Measurements from ENCODE around the gene TMC2. TPM values are rescaled to one million over a fixed set of nuclear protein-coding genes. Genes with fewer than 3 reads are reported as not detected.

The TMC2 gene
- total RNA-seq, 1 donor from 2014 or later = not detected

- no peak for TF ChIP-seq CTCF (conservative IDR thresholded peaks at IDR 0.05)
- no peaks in the 10 kb centered on the region for H3K9me3 Mint-ChIP-seq
- H3K27ac Mint-ChIP-seq (ENCODE audit: unreplicated experiment) = no peak overlapping the region
- H3K36me3 Mint-ChIP-seq (ENCODE audit: low read depth) = no peaks in the 10 kb centered on the region
- DNase-seq (ENCODE audit: low read depth, low spot score) = no peak
- no peak overlapping the region for H3K4me3 Mint-ChIP-seq
- H3K4me1 Mint-ChIP-seq = peaks cover 14% of the 10 kb centered on the region
- H3K27me3 Mint-ChIP-seq (ENCODE audit: low read depth) = peaks cover 92% of the 10 kb centered on the region
Observed at GRCh38 chr20:2558581-2559278, 22.4 kb downstream of the TMC2 start.

- no peak overlapping the region for H3K4me3 Mint-ChIP-seq
- peaks cover 88% of the 10 kb centered on the region for H3K27me3 Mint-ChIP-seq (ENCODE audit: low read depth)
Observed at GRCh38 chr20:2559279-2559626, 22.9 kb downstream of the TMC2 start.

GRCh38 chr20:2559651-2560050 lies 23.3 kb downstream of the TMC2 start:
- Mint-ChIP-seq H3K4me3 (no peak overlapping the region), H3K4me1 (peaks cover 14% of the 10 kb centered on the region), H3K27me3 (ENCODE audit: low read depth) (peaks cover 88% of the 10 kb centered on the region), H3K36me3 (ENCODE audit: low read depth) (no peaks in the 10 kb centered on the region), H3K27ac (ENCODE audit: unreplicated experiment) (no peak overlapping the region), H3K9me3 (no peaks in the 10 kb centered on the region)
- no peak for TF ChIP-seq CTCF (conservative IDR thresholded peaks at IDR 0.05)
- DNase-seq (ENCODE audit: low read depth, low spot score) = no peak

More at GRCh38 chr20:2559279-2559626, 22.9 kb downstream of the TMC2 start:
- Mint-ChIP-seq H3K27ac (ENCODE audit: unreplicated experiment) (no peak overlapping the region), H3K9me3 (no peaks in the 10 kb centered on the region), H3K36me3 (ENCODE audit: low read depth) (no peaks in the 10 kb centered on the region), H3K4me1 (peaks cover 14% of the 10 kb centered on the region)
- no peak for DNase-seq (ENCODE audit: low read depth, low spot score)
- no peak for TF ChIP-seq CTCF (conservative IDR thresholded peaks at IDR 0.05)

GRCh38 chr20:2563116-2563515 lies 26.7 kb downstream of the TMC2 start:
- Mint-ChIP-seq H3K27me3 (ENCODE audit: low read depth) (peaks cover 89% of the 10 kb centered on the region), H3K4me3 (no peak overlapping the region), H3K36me3 (ENCODE audit: low read depth) (no peaks in the 10 kb centered on the region), H3K9me3 (no peaks in the 10 kb centered on the region), H3K27ac (ENCODE audit: unreplicated experiment) (no peak overlapping the region), H3K4me1 (peaks cover 10% of the 10 kb centered on the region)
- DNase-seq (ENCODE audit: low read depth, low spot score) = no peak
- no peak for TF ChIP-seq CTCF (conservative IDR thresholded peaks at IDR 0.05)

- TF ChIP-seq CTCF (conservative IDR thresholded peaks at IDR 0.05) = no peak
- Mint-ChIP-seq H3K9me3 (no peaks in the 10 kb centered on the region), H3K36me3 (ENCODE audit: low read depth) (no peaks in the 10 kb centered on the region), H3K27ac (ENCODE audit: unreplicated experiment) (no peak overlapping the region), H3K4me3 (no peak overlapping the region), H3K27me3 (ENCODE audit: low read depth) (peaks cover 89% of the 10 kb centered on the region), H3K4me1 (peaks cover 7% of the 10 kb centered on the region)
- DNase-seq (ENCODE audit: low read depth, low spot score) = no peak
Observed at GRCh38 chr20:2564406-2564805, 28.0 kb downstream of the TMC2 start.

Data from neural crest cell (in vitro differentiated cells).